GM21528 (cell line): ENCODE measurements around the gene EARS2.

Experiments used
- ATAC-seq: cut with Tn5 transposase; IDR thresholded peaks from one replicate; pipeline ENCODE4 v1.9.1; 2021; ENCODE audit warnings: mild to moderate bottlenecking, moderate library complexity; ENCODE audit not compliant: unreplicated experiment, low FRiP score

Gene EARS2

DNA sequence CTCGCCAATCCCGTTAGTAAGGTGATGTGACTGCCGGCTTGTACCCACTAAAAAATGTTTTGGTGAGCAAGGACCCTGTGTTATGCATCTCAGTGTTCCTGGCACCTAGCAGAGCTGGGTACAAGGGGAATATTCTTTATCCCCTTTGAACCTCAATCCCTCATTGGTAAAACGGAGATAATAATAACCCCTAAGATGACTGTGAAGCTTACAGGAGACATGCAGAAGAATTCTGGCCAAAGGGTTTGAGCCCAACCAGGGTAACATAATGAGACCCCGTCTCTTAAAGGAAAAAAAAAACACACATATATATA, 47.8 kb downstream of the EARS2 start:
- no peak for ATAC-seq

DNA sequence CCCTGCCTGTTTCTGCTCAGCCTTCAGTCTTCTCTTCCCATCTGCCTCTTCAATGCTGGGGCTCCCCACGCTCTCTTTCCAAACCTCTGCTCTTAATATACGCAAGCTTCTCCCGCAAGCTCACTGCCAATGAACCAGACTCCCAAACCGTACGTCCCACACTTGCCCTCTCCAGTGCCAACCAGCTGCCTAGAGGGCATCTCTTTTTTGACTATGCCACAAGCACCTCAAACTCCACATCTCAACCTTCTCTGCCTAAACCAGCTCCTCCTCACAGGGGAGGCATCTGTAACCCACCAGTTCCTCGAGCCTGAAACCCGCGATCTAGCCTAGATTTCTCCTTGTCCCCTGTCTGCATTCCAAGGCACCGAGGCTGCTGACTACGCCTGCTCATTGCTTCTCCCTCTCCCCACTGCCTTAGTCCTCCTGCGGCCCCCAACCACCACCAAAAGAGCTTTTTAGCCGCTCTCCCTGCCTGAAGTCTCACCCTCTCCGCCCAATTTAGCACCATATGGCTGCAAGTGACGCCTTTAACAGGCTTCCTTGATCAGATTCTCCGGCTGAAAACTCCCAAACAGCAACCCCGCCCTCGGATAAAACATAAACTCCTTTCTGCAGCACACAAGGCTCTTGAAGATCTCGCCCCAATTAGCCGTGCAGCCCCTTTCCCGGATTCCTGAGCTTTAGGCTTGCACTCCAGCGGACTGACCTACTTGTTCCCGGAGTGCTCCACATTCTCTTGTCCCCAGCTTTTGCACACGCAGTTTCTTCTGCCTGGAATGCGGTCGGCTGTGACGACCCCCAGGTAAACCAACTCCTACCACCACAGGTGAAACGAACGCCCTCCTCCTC, 48.3 kb downstream of the EARS2 start:
- ATAC-seq: no peak

DNA sequence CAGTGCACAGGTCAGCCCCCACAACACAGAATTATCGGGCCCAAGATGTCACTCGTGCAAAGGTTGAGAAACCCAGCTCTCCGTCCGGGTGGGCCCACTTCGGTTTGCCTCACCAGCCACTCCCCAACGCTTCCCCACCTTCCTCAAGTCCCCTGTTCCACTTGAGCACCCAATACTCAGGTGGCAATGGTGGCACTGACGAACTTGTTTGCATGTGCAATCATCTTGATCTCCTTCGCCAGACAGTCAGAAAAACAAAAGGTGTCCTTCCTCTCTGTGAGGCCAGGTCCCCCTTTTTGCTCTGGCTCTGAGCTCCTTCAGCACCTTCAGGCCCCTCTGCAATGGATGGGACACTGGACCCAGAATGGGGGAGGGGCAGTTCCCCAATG, 50.5 kb downstream of the EARS2 start:
- no peak for ATAC-seq

DNA sequence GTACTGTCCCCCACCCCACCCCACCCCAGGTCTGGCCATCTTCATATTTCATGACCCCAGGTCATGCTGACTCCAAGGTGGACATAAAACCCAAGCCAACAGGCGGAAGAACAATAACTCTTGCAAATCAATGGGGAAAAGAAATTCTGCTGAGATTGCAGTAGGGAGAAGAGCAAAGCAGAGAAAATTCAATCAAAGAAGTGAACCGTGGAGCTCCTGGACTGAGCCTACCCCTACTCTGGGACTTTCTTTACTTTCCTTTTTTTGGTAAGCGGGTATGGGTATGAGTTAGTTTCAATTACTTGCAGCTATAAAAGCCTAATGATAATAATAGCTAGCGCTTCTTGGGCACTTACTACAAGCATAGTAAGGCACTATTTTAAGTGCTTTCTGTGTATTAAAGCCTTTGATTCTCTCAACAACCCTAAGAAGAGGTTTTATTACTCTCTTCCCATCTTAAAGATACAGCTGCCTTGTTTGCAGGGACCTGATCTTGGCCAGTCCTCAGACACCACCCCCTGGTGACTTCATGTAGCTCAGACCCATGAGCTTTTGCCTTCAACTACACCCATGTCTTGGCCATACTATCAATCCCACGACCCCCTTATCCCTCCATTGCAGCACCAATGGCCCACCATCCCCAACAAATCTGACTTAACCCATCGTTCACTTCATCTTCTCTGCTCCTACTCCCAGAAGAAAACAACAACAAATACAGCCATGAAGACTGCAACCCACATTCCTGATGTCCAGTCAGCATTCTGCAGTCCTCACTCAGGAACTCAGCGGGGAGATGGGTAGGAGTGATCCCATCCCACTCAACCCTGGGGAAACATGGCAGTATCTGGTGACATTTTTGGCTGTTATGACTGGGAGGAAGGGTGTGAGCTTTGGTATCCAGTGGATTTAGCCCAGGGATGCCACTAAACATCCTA, 51.2 kb downstream of the EARS2 start:
- no peak for ATAC-seq

DNA sequence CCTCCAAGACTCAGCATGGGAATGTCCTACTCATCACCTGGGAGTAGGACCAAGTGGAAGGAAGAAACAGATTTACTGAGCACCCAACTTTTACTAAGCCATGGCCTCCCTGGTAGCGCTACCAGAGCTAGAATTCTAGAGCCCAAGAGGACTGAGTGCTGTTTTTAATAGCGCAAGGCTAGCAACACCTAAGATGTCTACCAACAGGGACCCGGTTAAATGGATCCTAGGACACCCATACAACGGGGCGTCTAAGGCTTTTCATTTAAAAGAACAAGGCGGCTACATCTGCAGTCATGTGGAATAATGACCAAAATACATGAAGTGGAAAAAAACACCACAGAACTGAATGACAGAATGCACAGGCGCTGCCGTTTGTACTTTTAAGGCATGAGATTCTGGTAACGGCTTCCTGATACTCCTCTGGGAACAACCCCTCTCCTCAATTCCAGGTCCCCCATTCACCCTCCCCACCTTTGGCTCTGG, 51.9 kb downstream of the EARS2 start:
- no peak for ATAC-seq

DNA sequence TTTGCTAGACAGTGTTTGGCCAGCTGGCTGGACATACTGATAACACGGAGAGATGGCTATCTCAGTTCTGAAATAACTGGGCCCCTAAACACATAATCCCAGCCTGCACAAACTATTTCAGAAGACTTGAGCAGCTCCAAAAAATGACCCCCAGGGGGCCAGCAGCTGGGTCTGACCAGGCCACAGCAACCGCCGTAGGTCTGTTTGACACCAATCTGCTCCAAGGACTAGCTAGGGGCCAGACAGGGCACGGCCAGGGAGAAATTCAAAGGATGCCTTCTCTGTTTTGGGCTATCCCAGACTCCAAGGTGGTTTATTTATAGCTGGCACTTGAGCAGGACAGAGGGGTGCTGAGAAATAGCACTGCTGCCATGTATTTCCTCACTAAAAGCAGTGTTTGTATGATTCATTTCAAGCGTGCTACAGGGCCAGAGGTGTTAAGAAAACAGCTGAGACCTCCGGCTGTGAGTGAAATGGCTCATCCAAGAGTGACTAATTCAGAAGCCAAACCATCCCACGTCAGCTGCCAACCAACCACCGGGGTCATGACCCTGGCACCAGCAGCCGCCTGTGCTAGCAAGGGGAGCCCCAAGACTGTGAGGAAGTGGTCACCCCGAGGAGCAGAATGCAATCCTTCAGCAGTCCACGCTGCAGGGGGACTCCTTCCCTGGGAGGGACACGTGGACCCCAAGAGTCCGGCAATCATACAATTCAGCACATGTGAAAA, 52.5 kb downstream of the EARS2 start:
- peak; percentile 41 for ATAC-seq

DNA sequence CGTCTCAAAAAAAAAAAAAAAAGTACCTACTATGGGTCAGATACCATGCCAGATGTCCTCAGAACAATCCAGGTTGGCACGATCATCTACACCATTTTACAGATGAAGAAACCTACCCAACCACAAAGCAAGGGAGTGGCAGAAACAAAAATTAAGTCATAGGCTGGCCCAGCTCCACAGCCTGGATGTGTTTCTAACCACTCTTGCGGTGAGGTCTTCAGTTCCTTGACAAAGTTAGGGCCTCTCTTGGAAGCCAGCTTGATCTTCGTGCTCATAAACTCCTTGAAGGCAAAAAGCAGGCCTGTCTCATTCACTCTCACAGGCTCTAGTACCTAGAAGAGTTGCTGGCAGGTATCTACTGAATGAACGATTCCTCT, 53.1 kb downstream of the EARS2 start:
- peak; percentile 7 for ATAC-seq

DNA sequence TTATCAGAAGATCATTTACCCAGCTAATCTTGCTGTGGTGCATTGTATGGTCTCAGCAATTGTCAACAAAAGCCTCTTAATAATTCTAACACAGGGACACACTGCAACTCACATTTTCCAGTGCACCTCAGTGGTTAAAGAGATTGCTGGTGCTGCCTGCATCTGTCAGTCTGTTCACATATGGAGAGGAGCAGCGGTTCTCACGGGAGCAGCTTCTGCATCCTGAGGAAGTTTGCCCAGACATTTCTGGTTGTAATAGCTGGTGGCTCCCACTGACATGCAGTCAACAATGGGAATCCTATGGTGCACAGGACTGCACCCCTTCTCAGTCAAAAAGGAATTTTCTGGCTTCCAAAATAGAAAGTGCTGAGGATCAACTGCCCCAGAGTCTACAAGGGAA, 54.7 kb downstream of the EARS2 start:
- no peak for ATAC-seq

DNA sequence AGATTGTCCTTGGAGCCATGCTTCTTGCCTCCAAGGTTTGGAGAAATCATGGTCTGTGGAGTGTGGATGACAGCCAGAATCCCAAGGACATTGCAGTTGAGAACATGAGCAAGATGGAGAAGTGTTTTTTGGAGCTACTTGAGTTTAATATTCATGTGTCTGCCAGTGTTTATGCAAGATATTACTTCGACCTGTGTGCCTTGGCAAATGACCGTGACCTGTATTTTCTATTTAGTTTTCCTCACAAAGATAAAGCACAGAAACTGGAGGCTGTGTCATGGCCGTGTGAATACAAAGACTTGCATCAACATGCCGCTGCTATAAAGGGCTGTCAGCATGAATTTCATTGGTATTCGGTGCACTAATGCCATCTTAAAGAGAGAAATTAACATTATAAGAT, 55.9 kb downstream of the EARS2 start:
- no peak for ATAC-seq

DNA sequence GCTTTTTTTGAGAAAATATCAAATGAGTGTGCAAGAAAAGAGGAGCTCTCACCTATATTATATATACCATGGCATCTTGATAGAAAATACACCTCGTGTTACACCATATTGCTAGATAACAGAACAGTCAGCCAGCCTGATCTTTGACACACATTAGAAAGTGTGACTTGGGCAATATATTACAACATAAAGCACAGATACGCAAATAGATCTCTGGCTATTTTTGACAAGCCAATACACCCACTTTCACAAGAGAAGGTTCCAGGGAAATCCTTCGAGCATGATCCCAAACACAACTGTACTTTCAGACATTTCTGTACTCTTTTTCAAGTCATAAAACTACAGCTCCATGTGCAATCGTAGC, 56.3 kb downstream of the EARS2 start:
- no peak for ATAC-seq

DNA sequence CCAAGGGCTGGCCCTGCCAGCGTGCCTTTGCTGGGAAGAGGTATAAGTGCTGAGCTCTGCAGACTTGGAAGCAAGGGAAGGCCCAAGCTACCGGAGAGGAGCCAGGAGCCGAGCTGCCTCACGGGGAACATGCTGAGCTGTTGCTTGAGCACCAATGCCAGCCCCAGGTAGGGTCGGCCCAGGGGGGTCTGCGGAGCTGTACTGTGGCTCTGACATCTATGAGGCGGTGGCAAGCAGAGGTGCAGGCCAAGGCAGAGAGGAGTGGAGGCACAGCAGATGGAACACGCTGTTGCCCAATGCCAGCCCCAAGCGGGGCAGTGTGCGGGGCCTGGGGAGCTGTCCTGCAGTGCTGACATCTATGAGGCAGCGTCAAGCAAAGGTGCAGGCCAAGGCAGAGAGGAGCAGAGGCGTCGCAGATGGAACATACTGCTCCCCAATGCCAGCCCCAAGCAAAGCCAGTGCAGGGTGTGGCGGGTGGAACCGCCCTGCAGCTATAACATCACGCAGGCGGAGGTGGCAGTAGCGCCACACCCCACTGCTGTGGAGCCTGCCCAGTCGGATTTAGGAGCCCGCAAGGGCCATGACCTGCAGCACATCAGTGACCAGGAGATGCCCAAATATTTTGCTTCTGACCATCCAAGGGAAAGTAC, 56.8 kb downstream of the EARS2 start:
- ATAC-seq: no peak

DNA sequence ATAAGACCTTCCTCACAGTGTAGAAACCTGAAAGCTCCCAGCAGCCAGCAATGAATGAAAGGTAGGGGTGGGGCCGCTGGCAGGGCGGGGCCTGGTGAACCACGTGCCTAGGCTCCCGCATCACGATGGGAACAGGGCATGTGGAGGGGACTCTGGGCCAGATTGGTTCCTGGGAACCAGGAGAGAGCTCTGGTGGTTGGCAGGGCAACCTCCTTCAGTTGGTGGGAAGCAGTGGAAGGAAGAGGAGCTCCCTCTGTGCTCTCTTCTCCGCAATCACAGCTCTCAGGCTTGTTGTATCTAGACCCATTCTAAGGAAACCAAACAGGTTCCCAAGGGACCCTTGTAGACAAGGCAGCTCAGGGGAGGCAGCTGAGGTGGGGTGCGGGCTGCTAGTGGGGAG, 57.3 kb downstream of the EARS2 start:
- no peak for ATAC-seq

DNA sequence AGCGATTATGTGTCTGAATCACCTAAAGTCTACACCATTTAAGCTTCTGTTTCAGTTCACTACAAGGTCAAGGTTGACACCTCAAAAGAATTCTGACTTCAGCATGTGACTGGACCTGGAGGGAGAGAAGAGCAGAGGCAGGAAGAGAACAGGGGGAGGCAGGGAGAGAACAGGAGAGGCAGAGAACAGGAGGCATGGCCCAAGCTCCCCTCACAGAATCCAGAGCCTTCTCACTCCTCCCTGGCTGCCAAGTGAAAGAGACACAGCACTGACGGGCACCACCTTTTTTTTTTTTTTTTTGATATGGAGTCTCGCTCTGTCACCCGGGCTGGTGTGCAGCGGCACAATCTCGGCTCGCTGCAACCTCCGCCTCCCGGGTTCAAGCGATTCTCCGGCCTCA, 58.3 kb downstream of the EARS2 start:
- ATAC-seq: no peak

DNA sequence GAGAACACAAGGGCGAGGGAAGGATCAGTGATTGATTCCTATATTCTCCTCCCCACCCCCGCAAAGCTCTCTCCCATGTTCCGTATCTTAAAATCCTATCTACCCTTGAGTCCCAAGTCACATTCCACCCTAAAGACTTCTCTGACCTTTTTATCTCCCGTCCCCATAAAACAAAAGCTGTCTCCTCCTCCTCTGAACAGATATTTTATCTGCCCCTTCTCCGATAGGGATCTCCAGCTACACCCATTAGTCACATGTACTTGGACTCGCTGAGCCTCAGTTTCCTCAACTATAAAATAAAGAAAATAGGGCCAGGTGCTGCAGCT, 59.6 kb downstream of the EARS2 start:
- no peak for ATAC-seq

DNA sequence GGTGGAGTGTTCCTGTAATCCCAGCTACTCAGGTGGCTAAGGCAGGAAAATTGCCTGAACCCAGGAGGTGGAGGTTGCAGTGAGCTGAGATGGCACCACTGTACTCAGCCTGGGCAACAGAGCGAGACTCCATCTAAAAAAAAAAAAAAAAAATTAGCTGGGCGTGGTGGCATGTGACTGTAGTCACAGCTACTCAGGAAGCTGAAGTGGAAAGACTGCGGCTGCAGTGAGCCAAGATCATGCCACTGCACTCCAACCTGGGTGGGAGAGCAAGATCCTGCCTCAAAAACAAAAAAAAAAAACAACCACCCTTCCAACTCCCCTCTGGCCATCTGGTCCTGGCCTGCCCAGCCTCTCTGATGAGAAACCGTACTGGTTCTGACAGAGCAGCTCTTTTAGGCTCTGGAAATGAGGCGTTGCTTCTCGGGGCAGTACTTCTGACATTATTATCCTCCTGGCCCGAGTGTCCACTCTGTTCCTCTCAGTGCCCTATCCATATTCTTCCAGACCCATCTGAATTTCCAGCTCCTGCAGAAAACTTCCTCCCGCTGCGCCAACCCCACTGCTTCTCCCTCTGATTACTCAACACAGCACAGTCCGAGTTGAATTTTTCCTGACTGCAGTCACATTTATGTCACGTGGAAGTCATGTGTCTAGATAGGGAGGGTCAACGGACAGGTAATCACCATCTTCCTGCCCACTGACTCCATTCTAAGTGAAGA, 60.2 kb downstream of the EARS2 start:
- no peak for ATAC-seq

DNA sequence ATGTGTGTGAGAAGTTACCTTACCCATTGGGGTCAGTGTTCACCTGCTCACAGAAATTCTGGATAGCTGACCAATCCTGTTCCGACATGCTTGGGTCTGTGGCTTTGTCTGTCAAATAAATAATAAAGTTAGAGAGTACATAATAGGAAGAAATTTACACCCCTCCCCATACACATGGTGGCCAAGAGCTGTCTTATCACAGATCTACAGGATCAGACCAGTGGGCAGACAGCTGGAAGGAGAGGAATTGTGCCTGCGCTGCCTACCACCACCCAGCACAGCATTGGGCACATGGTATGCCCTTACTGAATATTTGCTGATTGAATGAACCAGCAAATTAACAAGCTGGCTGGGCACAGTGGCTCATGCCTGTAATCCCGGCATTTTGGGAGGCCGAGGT, 61.5 kb downstream of the EARS2 start:
- ATAC-seq: no peak

DNA sequence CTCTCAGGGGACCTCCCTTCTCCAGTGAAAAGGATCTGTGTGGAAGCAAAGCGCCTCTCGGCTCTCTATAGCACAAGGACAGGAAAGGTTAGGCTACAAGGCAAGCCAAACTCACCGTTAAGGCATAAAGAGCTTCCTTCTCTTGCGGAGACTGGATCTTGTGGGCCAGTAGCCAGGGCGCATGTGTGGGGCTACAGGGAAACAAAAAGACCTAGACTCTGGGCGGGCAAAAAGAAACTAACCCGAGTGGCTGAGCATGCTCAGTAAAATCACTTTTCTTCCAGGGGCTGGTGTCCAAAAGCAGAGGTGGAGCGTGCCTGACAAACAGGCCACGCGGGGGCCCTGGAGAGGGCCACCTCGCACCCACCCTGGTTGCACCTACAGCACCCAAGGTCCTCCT, 63.0 kb downstream of the EARS2 start:
- no peak for ATAC-seq

DNA sequence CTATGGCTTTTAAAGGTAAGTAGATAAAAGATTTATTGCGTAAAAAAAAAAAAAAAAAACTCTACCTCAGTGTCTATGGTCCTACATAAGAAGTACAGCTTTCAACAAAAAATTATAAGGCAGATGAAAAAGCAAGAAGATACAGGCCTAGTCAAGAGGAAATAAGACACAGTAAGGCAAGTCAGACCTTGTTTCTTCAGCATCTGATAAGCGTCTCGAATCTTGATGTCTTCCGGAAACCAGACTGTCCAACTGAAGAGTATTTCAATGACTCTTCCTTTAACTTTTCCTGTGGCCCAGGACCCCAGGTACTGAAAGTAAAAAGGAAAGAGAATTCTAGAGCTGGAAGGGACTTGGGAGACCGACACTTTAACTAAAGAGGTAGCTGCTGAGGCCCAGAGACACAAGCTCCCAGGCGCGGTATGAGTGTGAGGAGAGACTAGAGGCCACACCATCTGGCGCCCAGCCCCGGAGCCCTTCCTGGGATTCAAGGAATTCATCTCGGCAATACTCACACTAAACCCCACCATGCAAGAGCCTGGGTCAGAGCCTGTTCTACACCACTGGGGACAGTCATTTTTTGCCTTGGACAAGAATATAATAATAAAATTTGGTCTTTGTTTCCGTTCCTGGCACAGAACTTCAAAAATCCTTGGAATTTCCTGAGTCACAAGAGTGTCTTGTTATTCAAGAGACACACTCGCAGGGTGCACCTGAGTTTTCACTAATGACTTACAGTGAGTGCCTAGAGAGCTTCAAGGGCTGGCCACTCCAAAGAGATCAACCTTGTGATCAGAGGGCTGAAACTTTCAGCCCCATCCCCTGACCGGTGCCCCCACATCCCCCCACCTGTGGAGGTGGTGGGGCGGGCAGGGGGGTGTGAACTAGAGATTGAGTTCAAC, 65.4 kb downstream of the EARS2 start:
- ATAC-seq: no peak

DNA sequence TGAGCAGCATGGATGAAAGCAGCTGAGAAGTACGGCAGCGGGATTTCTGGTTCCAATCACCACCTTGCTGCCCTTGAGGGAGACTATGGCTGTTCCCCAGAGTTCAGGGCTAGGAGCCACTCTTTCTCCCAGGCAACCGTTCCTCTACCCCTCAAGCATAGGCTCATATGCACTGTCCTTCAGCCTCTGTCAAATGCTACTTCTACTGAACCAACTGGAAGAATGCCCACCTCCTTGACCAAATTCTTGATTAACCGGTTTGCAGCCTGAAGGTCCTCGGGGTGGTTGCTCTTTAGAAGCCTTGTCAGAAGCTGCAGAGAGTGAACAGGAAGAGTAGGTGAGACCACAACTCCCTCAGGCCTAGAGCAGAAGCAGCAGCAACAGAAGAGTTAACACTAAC, 70.7 kb downstream of the EARS2 start:
- no peak for ATAC-seq
